Measurements from ENCODE around the gene CACHD1. TPM values are rescaled to one million over a fixed set of nuclear protein-coding genes. Genes with fewer than 3 reads are reported as not detected.

The CACHD1 gene
- total RNA-seq, 2 donors from 2014 or later: 10.8 to 14.4 TPM

DNA sequence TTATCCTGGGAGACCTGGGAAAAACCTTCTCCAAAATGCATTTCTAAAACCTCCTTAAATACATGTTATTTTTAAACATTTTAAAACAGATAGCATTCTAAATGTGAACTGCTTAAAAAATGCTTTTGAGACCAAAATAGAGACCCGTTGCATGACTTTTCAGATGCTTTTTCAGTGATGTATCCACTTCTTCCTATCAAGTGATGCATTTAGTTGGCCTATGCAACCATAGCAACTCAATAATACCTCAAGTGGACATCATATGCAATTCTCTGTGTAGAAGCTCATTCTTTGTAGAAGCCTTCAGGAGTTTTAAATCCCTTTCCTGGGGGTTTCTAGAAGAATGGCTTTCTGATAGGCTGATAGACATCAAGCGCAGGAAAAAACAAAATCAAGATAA, 180.5 kb downstream of the CACHD1 start:
- TF ChIP-seq POLR2AphosphoS5 (IDR thresholded peaks at IDR 0.05): no peak
- TF ChIP-seq POLR2A (IDR thresholded peaks at IDR 0.05): no peak
- TF ChIP-seq, protein P1, sequence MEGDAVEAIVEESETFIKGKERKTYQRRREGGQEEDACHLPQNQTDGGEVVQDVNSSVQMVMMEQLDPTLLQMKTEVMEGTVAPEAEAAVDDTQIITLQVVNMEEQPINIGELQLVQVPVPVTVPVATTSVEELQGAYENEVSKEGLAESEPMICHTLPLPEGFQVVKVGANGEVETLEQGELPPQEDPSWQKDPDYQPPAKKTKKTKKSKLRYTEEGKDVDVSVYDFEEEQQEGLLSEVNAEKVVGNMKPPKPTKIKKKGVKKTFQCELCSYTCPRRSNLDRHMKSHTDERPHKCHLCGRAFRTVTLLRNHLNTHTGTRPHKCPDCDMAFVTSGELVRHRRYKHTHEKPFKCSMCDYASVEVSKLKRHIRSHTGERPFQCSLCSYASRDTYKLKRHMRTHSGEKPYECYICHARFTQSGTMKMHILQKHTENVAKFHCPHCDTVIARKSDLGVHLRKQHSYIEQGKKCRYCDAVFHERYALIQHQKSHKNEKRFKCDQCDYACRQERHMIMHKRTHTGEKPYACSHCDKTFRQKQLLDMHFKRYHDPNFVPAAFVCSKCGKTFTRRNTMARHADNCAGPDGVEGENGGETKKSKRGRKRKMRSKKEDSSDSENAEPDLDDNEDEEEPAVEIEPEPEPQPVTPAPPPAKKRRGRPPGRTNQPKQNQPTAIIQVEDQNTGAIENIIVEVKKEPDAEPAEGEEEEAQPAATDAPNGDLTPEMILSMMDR (IDR thresholded peaks at IDR 0.05): no peak
- DNase-seq (ENCODE audit: low spot score): no peak
- no peaks in the 10 kb centered on the region for H3K9me3 ChIP-seq
- H3K4me3 ChIP-seq: no peak overlapping the region
- no peaks in the 10 kb centered on the region for H3K27me3 ChIP-seq (replicated peaks; ENCODE audit: insufficient read depth)
- H3K27ac ChIP-seq: no peak overlapping the region
- no peaks in the 10 kb centered on the region for H3K4me1 ChIP-seq (replicated peaks)
- H3K36me3 ChIP-seq: no peaks in the 10 kb centered on the region
- WGBS: 96% methylated on average over 2 of the region's 2 CpGs
- intact Hi-C loops (cut with DNase I): loop anchor here (5.0 kb wide), 1 partner anchor 178 kb away; the partner anchor contains the start of gene CACHD1

DNA sequence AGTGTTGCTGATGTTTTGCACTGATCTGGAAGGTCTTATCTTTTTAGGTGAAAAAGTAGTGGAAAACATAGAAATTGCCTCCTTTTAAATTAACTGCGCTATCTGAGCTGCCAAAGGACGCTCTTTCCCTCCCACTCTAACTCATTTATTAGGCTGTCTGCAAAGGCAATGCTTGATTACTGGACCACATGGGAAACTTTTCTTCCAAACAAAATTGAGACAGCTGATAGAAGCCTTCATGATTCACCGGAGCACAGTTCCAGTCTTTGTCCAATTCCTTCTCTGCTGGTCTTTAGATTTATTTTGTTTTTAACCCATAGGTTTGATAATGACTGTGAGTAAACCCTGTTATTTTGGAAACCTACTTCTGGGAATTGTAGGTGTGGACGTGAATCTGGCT, 181.9 kb downstream of the CACHD1 start:
- intact Hi-C loops (cut with DNase I): loop anchor here (5.0 kb wide), 1 partner anchor 180 kb away; the partner anchor contains the start of gene CACHD1
- 94% methylated on average over 4 of the region's 4 CpGs for WGBS
- no peaks in the 10 kb centered on the region for H3K9me3 ChIP-seq
- no peak overlapping the region for H3K4me3 ChIP-seq
- no peaks in the 10 kb centered on the region for H3K36me3 ChIP-seq
- no peak overlapping the region for H3K27ac ChIP-seq
- H3K4me1 ChIP-seq (replicated peaks): no peaks in the 10 kb centered on the region
- no peak for DNase-seq (ENCODE audit: low spot score)
- no peaks in the 10 kb centered on the region for H3K27me3 ChIP-seq (replicated peaks; ENCODE audit: insufficient read depth)
- TF ChIP-seq, protein P1 (IDR thresholded peaks at IDR 0.05): no peak
- TF ChIP-seq POLR2A (IDR thresholded peaks at IDR 0.05): no peak
- TF ChIP-seq POLR2AphosphoS5 (IDR thresholded peaks at IDR 0.05): no peak

DNA sequence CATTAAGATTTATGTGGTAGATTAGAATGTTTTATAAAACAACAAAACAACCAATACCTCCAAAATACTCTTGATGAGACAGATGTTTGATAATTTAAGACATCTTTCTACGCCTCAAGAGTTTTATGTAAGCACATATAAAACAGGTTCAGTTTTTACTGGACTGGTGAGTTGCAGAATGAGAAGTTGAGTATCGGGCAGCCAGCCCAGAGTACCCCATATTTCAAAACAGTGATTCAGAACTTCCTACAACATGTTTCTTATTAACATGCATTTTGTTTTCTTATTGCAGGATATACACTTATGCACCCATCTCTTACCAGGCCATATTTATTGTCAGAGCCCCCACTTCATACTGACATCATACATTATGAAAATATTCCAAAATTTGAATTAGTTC, 183.5 kb downstream of the CACHD1 start:
- H3K4me3 ChIP-seq: no peak overlapping the region
- DNase-seq (ENCODE audit: low spot score): no peak
- no peak overlapping the region for H3K27ac ChIP-seq
- intact Hi-C loops (cut with DNase I): loop anchor here (5.0 kb wide), 1 partner anchor 181 kb away; the partner anchor contains the start of gene CACHD1
- no peaks in the 10 kb centered on the region for H3K27me3 ChIP-seq (replicated peaks; ENCODE audit: insufficient read depth)
- no peaks in the 10 kb centered on the region for H3K4me1 ChIP-seq (replicated peaks)
- 65% methylated on average over 2 of the region's 2 CpGs for WGBS
- H3K36me3 ChIP-seq: no peaks in the 10 kb centered on the region
- H3K9me3 ChIP-seq: no peaks in the 10 kb centered on the region
- no peak for TF ChIP-seq POLR2AphosphoS5 (IDR thresholded peaks at IDR 0.05)
- no peak for TF ChIP-seq POLR2A (IDR thresholded peaks at IDR 0.05)
- TF ChIP-seq, protein P1 (IDR thresholded peaks at IDR 0.05): no peak

DNA sequence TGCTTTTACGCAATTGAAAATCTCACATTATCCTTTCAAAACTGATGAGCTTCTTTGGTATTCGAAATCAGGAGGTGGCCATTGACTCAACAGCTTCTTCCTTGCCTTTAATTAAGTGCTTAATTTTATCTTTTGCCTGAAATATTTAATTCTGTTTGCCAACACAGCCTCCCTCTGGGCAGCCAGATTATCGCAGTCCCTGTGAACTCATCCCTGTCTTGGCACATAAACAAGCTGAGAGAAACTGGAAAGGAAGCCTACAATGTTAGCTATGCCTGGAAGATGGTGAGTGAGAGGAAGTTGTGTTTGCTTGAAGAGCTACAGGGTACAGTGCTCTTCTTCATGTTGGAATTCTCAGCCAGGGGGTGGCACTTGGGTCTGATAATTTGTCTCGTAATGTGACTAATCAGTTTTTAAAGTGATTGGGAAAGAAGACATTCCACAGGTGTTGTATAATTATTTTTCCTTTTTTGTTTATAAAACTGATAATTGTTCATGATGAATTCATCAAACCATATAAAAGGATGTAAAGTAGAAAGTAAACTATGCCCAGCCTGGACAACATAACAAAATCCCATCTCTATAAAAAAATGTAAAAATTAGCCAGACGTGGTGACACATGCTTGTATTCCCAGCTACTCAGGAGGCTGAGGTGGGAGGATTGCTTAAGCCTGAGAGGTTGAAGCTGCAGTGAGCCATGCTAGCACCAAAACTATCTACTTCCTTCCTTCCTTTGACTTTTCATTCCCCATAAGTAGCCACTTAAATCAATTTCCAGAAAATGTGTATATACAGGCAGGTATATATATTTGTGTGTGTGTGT, 184.8 kb downstream of the CACHD1 start:
- Histone ChIP-seq H3K9me3 (no peaks in the 10 kb centered on the region), H3K27ac (no peak overlapping the region), H3K36me3 (no peaks in the 10 kb centered on the region), H3K27me3 (replicated peaks; ENCODE audit: insufficient read depth) (no peaks in the 10 kb centered on the region), H3K4me1 (replicated peaks) (no peaks in the 10 kb centered on the region), H3K4me3 (no peak overlapping the region)
- no peak for DNase-seq (ENCODE audit: low spot score)
- WGBS: 71% methylated on average over 5 of the region's 5 CpGs
- TF ChIP-seq, protein P1 (IDR thresholded peaks at IDR 0.05): peak in 1 of 4 experiments; percentile 19
- TF ChIP-seq POLR2A (IDR thresholded peaks at IDR 0.05): no peak
- no peak for TF ChIP-seq POLR2AphosphoS5 (IDR thresholded peaks at IDR 0.05)
- intact Hi-C loops (cut with DNase I): loop anchor here (5.0 kb wide), 1 partner anchor 182 kb away; the partner anchor contains the start of gene CACHD1

DNA sequence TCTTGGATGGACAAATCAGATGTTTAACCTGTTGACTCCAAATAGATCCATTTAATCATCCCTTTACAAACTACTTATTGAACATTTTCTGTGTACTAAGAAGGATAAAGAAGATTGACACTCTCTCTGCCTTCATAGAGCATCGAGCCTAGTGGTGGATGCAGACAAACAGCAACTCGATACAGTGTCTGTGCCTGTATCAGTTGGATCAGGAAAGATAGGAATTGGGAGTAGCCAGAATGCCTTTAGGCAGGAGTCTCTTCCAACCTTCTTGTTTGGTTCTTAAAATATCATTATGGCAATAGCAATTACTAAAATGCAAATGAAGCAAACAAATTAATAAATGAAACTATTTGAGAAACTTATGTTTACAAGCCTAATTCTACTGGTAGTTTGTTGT, 185.9 kb downstream of the CACHD1 start:
- H3K4me1 ChIP-seq (replicated peaks): no peaks in the 10 kb centered on the region
- no peak overlapping the region for H3K4me3 ChIP-seq
- no peak overlapping the region for H3K27ac ChIP-seq
- H3K27me3 ChIP-seq (replicated peaks; ENCODE audit: insufficient read depth): no peaks in the 10 kb centered on the region
- H3K9me3 ChIP-seq: no peaks in the 10 kb centered on the region
- TF ChIP-seq, protein P1 (IDR thresholded peaks at IDR 0.05): no peak
- 71% methylated on average over 2 of the region's 2 CpGs for WGBS
- H3K36me3 ChIP-seq: no peaks in the 10 kb centered on the region
- DNase-seq (ENCODE audit: low spot score): no peak
- intact Hi-C loops (cut with DNase I): no loop called here

Data from prostate gland (tissue), 2 donors.